Femur (tissue), 1 donor: ENCODE results near the gene ADARB2.

ENCODE experiments used
- DNase-seq: peaks from one replicate; pipeline ENCODE4 v3.0.0-alpha.2; 2017

The ADARB2 gene

DNA sequence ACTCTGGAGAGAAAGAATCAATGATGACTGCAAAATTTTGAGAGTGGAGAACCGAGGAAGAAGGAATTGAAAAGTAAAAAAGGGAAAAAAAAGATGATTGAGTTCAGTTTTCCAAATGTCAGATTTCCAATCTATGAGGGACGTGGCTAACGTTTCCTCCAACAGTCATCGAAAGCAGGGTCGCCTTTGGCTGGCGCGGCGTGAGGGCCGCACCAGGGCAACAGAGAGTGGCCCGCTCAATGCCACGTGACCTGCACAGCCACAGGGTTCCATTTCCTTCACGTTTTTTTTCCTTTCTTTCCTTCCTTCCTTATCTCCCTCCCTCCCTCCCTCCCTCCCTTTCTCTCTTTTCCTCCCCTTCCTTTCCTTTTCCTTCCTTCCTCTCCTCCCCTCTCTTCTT is 579.3 kb downstream of the ADARB2 start:
- DNase-seq: no peak

GRCh38 chr10:1157615-1157933 is 579.8 kb downstream of the ADARB2 start:
- DNase-seq: no peak

DNA sequence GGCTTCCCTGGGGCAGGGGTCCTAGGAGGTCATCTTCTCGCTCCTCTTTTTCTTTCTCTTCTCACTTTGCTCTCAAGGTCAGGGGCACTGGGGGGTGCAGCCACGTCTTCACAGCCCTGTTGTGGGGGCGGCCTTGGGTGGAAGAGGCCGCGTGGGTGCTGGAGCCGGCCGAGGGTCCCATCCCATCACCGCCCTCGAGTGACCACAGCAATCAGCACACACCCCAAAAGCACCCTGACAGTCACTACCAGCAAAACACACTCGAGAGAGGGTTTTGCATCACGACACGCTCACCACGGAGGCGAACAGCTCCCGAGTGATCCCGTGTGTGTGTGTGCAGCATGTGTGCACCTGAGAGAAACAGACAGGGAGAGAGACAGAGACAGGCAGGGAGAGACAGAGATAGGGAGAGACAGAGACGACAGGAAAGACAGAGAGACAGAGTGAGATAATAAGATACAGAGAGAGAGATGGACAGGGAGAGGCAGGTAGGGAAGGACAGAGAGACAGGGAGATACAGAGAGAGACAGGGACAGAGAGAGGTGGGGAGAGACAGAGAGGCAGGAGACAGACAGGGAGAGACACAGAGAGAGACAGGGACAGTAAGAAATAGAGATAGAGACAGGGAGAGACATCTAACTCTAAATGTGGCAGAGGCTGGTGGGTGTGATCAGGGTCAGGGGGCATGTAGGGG is 580.3 kb downstream of the ADARB2 start:
- no peak for DNase-seq

DNA sequence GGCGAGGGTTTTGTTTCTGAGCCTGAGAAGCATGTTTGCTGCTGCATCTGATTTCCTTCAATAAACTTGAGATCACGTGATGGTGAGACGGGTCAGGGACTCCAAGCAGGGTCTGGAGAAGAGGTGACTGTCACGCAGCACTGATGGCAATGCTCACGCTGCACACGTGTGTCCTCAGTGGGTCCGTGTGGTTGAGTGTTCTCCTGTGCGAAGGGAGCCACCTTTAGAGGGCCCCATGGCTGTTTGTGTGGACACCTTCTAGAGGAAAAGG is 580.8 kb downstream of the ADARB2 start:
- no peak for DNase-seq

- DNase-seq: no peak
These were observed 581.3 kb downstream of the ADARB2 start for GRCh38 chr10:1155791-1156615.

DNA sequence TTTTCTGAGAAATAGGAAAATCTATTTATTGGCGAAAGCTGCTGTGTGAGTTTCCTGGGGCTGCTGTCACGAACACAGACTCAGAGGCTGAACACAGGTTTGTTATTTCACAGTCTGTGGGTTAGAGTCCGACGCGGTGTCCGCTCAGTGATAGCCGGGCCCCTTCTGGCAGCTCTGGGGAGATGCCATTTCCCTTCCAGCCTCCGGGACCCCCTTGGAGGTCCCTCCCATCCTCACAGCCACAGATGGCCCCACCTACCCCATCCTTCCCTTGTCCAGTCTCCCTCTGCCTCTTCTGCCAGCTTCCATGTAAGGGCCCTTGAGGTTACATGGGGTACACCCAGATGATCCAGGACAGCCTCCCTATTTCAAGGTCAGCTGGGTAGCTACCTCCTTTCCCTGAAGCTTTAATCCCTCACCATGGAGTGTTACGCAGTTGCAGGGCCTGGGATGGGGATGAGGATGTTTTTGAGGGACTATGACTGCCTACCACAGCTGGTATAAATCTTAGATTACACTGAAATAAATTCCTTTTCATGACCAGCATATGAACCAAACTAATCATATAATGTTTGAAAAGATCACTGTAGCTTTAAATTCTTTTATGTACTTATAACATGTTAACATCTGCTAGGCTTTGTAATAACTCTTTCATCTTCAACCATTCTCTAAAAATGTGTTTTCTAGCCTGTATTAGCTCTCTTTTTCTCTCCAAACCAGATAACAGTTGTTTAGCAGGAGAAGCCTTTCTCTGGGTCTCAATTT is 582.6 kb downstream of the ADARB2 start:
- no peak for DNase-seq

GRCh38 chr10:1153805-1154351 is 583.4 kb downstream of the ADARB2 start:
- no peak for DNase-seq

GRCh38 chr10:1153251-1153763 is 584.0 kb downstream of the ADARB2 start:
- no peak for DNase-seq

DNA sequence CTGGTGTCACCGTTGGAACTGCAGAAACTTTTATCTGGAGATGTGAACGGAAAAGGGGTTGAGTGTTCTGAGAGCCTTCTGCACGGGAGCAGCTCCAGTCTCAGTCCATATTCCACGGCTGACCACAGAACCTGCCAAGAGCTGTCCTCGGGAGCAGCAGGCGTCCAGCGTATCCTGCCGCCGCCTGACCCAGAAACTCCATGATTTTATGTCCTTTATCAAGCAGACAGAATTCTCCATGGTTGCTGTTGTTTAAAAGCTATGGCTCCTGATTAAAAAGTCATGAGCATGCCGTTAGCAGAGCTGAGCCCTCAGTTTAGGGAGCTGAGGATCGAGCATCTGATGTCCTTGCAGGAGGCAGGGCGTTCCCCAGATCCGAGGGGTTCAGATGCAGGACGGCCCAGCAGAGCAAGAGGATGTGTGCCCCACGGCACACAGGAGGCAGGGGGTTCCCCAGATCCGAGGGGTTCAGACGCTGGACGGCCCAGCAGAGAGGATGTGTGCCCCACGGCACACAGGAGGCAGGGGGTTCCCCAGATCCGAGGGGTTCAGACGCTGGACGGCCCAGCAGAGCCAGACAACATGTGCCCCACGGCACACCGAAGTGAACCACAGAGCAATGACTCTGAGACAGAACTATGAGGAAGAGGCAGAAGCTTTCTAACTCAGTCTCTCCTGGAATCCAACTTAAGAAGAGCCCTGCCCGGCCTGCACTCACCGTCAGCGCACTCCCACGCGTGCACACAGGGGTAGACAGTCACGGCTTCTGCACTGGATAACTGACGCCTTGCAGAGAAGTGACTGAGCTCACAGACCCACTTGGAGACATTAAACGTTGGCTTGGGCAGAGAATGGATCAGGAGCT is 584.7 kb downstream of the ADARB2 start:
- no peak for DNase-seq

DNA sequence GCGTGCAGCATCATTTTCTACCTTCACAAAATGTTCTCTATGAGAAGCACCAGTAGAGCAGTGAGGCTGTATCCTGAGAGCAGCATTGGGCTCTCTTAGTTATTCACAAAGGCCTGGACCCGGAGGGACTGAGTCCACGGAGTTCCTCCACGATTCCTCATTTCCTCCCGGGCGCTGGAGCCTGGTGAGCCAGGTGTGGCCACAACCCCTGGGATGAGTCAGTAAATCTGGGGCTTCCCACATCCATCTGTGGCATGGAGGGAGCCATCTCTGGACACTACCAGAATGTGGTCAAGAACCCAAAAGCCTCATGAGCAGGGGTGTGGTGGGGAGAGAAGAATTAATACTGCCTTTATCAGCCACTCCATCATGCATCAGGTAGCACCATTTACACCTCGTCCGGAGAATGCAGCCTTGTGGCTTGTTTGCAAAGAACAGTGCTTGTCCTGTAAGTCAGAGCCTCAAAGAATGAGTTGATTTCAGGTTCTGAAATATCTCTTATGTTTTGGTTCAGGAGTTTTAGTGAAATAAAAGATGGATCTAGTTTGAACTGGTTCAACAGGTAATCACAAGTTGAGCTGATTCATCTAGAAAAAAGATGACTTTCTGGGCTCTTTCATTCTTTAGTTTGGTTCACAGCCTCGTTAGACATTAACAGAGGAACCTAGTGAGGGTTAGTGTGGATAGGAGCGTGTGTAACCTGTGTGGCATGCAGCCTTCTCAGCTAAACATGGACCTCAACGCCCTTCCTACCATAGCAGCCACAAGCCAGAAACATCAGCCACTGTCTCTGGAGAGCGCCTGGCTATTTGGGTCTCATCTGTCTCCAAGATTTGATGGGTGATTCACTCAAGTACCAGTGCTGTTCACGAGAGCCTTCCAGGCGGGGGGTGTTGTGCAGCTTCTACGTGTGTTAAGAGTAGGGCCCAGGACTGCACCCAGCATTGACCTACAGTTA is 586.0 kb downstream of the ADARB2 start:
- DNase-seq: no peak

DNA sequence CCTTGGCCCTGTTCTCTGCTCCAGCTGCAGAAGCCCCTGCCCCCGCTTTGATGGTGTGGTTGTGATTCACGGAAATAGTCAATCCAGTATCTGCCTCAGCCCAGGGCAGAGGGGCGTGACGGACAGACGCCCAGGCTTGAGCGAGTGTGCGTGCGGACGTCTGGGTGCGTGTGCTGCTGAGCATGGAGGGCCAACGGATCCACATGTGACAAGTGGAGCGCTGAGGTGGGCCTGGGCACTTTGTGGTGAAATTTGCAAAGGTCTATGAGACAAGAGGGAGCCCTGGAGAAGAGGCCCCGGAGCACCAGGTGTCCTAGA is 586.7 kb downstream of the ADARB2 start:
- no peak for DNase-seq

DNA sequence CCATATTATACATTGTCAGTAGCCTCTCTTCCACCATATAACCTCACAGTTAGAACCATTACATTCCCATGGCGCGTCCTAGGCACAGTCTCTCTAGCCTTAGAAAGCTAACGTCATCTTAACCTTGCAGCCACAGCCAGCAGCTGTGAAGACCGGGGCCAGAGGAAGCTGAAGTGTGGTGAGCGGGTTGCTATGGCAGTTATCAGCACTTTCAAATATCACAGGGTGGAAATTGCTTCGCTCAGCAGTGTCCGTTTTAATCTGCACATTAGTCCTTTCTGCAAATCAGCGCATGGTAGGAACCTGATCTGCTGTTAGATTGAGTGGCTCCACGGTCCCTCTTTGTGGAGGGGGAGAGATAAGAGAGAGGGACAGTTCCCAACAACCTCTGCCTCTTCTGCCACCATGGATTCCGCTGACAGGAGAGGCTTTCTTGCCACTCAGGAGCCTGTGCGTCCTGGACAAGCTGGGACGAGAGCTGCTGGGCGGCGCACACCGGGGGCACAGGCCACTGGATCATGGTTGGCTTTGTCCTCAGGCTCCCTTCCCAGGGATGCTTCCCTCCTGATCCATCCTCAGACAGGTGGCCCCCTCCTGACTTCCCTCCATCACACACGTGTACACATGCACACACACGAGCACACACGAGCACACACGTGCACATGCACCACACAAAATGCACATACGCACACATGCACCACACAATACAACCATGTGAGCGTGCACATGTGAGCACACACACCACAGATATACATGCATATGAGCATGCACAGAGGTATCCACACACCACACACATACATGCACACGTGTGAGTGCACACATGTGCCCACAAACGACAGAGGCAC is 587.3 kb downstream of the ADARB2 start:
- DNase-seq: no peak

DNA sequence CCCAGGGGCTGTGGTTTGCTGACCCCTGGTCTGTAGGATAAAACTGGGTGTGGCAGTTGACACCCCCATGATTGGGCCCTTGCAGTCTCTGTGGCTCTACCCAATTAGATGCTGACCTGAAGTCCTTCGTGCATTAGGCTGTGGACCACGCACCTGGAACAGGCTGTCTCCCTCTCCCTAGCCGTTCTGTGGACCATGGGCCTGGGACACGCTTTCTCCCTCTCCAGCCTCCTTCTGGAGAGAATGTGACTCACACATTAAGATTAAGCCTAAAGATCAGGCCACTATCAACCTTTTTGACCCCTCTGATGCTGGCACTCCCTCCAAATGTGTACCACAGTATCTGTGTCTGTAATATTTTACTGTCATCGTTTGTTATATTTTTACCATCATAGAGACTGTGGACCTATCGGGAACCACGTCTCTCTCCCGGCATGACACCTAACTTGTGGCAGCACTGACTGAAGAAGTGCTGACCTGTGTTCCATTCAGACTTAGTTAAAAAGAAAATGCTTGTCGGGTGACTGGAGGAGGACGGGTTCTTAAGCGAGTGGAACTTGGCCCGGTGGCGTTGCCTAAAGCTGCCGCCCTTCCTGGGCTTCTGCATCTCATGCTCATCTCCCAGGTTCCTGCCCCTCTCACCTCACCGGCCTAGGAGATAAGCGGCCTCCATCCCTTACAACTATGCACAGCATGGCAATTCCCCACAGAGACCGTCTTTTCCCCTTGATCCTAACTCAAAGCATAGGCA is 588.3 kb downstream of the ADARB2 start:
- DNase-seq: no peak

DNA sequence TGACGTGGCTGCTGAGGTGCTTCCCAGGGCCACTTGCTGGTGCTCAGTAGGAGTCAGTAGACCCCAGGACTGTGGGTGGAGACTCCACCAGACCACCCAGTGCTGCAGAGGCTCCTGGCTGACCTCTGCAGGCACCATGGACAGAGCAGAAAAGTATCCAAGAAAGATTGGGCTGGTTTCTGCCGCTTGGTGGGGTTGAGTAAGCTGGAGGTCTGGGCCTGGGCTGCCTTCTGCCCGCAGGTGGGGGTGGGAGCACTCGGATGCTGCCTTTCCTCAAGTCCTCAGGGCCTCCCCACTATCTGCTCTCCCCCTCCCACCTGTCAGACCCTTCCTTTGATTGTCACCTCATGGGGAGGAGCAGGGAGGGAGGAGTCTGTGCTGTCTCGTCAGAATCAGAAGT is 589.5 kb downstream of the ADARB2 start:
- DNase-seq: no peak

DNA sequence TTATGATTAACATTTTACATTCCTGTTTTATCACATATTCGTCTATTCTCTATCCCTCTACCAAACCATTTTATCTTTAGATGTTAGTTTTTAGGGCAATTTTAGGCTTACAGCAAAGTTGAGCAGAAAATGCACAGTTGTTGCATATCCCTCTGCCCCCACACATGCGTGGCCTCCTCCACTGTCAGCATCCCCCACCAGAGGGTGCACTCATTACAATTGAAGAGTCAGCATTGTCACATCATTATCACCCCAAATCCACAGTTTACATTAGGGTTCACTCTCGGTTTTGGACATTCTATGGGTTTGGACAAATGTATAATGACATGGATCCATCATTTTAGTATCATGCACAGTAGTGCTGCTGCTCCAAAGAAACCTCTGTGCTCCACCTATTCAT is 594.7 kb downstream of the ADARB2 start:
- no peak for DNase-seq

DNA sequence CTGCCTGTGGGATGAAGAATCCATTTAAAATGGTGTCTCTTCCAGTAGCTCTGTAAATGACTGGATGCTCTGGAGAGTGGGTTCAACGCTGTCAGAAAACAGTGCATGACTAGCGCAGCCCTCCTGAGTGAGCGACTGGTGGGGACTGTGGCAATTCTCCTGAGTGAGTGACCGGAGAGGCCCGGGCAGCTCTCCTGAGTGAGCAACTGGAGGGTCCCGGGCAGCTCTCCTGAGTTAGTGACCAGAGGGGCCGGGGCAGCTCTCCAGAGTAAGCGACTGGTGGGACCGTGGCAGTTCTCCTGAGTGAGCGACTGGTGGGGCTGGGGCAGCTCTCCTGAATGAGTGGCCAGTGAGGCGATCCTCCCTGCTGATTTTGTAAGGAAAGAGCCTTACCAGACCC is 595.6 kb downstream of the ADARB2 start:
- no peak for DNase-seq

DNA sequence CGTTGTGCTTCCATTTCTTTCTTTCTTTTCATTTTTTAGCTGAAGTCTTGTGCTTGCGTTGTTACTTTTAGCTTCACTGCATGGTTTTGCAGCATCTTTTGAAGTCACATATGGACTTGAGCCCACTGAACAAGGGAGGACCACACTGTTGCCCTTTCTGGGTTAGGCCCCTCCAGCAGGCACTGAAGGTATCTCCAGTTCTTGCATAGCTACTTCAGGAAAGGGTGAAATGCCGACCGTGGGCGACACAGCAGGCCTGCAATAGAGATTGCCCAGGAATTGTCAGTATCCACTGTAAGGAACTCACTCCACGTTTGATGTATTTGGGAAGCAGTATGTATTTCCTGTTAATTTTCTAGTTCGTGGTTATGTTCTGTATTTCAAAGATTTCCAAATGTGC is 596.1 kb downstream of the ADARB2 start:
- no peak for DNase-seq

- DNase-seq: no peak
These were observed 598.8 kb downstream of the ADARB2 start for GRCh38 chr10:1138529-1138928.

- DNase-seq: no peak
These were observed 599.7 kb downstream of the ADARB2 start for GRCh38 chr10:1137499-1138163.
